Measurements from ENCODE around the gene CD63.

Gene CD63

GRCh38 chr12:55703901-55704761 lies 24.7 kb downstream of the CD63 start:
- FAIRE-seq, result no peak

GRCh38 chr12:55703288-55703687 lies 25.5 kb downstream of the CD63 start:
- no peak for FAIRE-seq

GRCh38 chr12:55702861-55703260 lies 25.9 kb downstream of the CD63 start:
- no peak for FAIRE-seq

GRCh38 chr12:55700255-55701018 lies 28.4 kb downstream of the CD63 start:
- FAIRE-seq, result no peak

- no peak for FAIRE-seq
These were observed 29.2 kb downstream of the CD63 start for GRCh38 chr12:55699471-55700055.

- no peak for FAIRE-seq
These were observed 29.8 kb downstream of the CD63 start for GRCh38 chr12:55698965-55699364.

GRCh38 chr12:55698241-55698955 lies 30.4 kb downstream of the CD63 start:
- no peak for FAIRE-seq

- no peak for FAIRE-seq
These were observed 31.1 kb downstream of the CD63 start for GRCh38 chr12:55697686-55698085.

GRCh38 chr12:55696796-55697462 lies 31.9 kb downstream of the CD63 start:
- no peak for FAIRE-seq

GRCh38 chr12:55696141-55696540 lies 32.7 kb downstream of the CD63 start:
- no peak for FAIRE-seq

GRCh38 chr12:55695349-55695748 lies 33.5 kb downstream of the CD63 start:
- FAIRE-seq, result no peak

GRCh38 chr12:55694651-55695050 lies 34.2 kb downstream of the CD63 start:
- FAIRE-seq, result no peak

- no peak for FAIRE-seq
These were observed 34.7 kb downstream of the CD63 start for GRCh38 chr12:55694188-55694515.

- no peak for FAIRE-seq
These were observed 35.3 kb downstream of the CD63 start for GRCh38 chr12:55693323-55694187.

GRCh38 chr12:55692631-55693322 lies 36.0 kb downstream of the CD63 start:
- FAIRE-seq, result no peak

- no peak for FAIRE-seq
These were observed 39.8 kb downstream of the CD63 start for GRCh38 chr12:55688716-55689655.

- no peak for FAIRE-seq
These were observed 41.1 kb downstream of the CD63 start for GRCh38 chr12:55687746-55688145.

GRCh38 chr12:55686366-55687010 lies 42.3 kb downstream of the CD63 start:
- no peak for FAIRE-seq

- no peak for FAIRE-seq
These were observed 43.1 kb downstream of the CD63 start for GRCh38 chr12:55685671-55686070.
